Stimulated activated naive CD8-positive, alpha-beta T cell treated with anti-CD3 and anti-CD28 coated beads, Interleukin-15, amount 100 ng/mL, for 72 hours (primary cell): ENCODE data around the gene AP3B1.

Experiments
- ATAC-seq: fragments of 150-1000 bp; cut with Tn5 transposase; 2 replicates; pipeline ENCODE4 v1.10.0; 2021; ENCODE audit warnings: mild to moderate bottlenecking, moderate library complexity
- DNase-seq, 2 donors: peaks; one replicate each; pipeline ENCODE4 v3.0.0; 2021 to 2022
- H3K27ac Mint-ChIP-seq, 2 donors: one replicate each; pipeline ENCODE4 v1.8.0; 2022; ENCODE audit warnings: mild to moderate bottlenecking in 2 of 2, mixed read lengths in 2 of 2, moderate library complexity in 2 of 2
- H3K27me3 Mint-ChIP-seq: one replicate; pipeline ENCODE4 v1.8.0; 2022; ENCODE audit warnings: mixed read lengths
- H3K4me1 Mint-ChIP-seq: one replicate; pipeline ENCODE4 v1.8.0; 2022; ENCODE audit warnings: mild to moderate bottlenecking, mixed read lengths
- H3K4me3 Mint-ChIP-seq, 2 donors: one replicate each; pipeline ENCODE4 v1.8.0; 2022; ENCODE audit warnings: mild to moderate bottlenecking in 2 of 2, mixed read lengths in 2 of 2, moderate library complexity in 1 of 2
- H3K9me3 Mint-ChIP-seq, 2 donors: one replicate each; pipeline ENCODE4 v1.8.0; 2022; ENCODE audit warnings: mixed read lengths in 2 of 2

The AP3B1 gene

GRCh38 chr5:78273436-78273835 lies 21.1 kb downstream of the AP3B1 start:
- ATAC-seq (no peak), DNase-seq (no peak)
- Mint-ChIP-seq H3K4me3 (no peak overlapping the region), H3K4me1 (peaks cover 24% of the 10 kb centered on the region), H3K9me3 (no peaks in the 10 kb centered on the region), H3K27ac (no peak overlapping the region), H3K27me3 (no peaks in the 10 kb centered on the region)

GRCh38 chr5:78271766-78272165 lies 22.7 kb downstream of the AP3B1 start:
- H3K27ac Mint-ChIP-seq = no peak overlapping the region
- no peak overlapping the region for H3K4me3 Mint-ChIP-seq
- no peaks in the 10 kb centered on the region for H3K9me3 Mint-ChIP-seq
- peaks cover 24% of the 10 kb centered on the region for H3K4me1 Mint-ChIP-seq
- DNase-seq = no peak
- H3K27me3 Mint-ChIP-seq = no peaks in the 10 kb centered on the region
- no peak for ATAC-seq

DNA sequence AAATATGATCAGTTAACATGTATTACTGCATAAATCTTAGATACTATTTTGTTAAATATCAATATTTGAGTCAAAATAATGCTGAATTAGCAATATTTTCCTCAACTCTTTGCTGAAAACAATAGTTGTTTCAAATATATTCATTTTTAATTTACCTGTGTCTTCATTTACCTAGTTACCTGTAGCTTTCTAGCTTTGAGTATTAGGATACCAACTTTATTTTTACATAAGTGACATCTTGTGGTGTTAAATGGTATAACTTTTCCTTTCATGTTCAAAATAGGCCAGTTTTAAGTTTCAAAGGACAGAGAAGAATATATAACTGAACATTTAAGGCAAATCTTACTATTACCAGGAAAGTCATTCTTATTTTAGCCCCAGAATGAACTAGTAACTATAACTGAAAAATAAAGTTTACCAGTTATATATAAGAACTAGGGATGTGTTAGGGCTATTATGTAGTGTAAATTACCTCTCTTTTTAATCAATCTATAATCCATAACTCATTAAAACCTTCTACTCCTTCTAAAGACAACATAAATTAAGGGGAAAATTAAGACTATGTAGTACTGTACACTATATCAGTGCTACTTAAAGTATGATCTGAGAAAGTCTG lies 25.3 kb downstream of the AP3B1 start:
- no peak for DNase-seq
- no peaks in the 10 kb centered on the region for H3K9me3 Mint-ChIP-seq
- H3K4me3 Mint-ChIP-seq = no peak overlapping the region
- ATAC-seq = no peak
- peaks cover 24% of the 10 kb centered on the region for H3K4me1 Mint-ChIP-seq
- H3K27me3 Mint-ChIP-seq = no peaks in the 10 kb centered on the region
- no peak overlapping the region for H3K27ac Mint-ChIP-seq

DNA sequence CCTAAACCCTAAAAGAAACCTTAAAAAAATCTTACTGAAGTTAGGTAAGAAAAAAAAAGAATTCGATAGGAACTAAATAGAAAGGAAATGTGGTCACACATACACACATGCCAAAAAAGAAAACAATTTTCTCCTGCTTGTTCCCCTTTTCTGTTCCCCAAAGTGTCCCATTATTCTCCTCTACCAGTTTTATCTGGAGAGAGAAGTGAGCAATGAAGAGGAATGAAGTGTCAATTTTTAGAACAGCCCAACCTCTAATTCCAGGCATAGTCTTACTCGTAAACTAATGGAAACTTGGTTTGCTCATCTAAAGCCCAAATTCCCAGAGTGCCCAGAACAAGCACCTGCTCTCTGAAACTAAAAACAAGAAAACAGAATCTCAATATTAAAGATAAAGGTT lies 26.1 kb downstream of the AP3B1 start:
- Mint-ChIP-seq H3K9me3 (no peaks in the 10 kb centered on the region), H3K4me1 (peaks cover 17% of the 10 kb centered on the region), H3K27me3 (no peaks in the 10 kb centered on the region), H3K27ac (no peak overlapping the region), H3K4me3 (no peak overlapping the region)
- ATAC-seq = no peak
- no peak for DNase-seq

GRCh38 chr5:78265163-78265562 lies 29.3 kb downstream of the AP3B1 start:
- Mint-ChIP-seq H3K4me1 (peaks cover 7% of the 10 kb centered on the region), H3K4me3 (no peak overlapping the region), H3K27ac (peak overlapping the region in 1 of 2 donors; percentile 42), H3K9me3 (peaks cover 0 to 4% of the 10 kb centered on the region in 2 donors), H3K27me3 (no peaks in the 10 kb centered on the region)
- ATAC-seq (no peak), DNase-seq (no peak)

DNA sequence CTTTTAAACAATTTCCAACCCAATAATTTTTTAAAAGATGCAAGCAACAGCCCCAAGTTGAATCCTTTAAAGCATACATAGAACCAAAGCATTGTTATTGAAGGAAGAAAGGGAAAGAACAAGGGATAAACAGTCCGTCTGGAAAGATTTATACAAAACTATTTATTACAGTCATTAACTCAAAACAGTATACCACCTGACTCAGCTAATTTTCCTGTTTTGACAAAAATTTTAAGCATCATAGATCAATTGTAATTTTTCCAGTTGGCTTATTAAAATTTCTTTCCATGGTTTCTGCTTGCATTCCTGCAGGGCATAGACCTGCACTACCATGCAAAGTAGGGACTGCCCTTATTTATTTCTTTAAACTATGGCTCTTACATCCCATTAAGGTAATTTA lies 29.9 kb downstream of the AP3B1 start:
- DNase-seq = no peak
- Mint-ChIP-seq H3K27ac (no peak overlapping the region), H3K9me3 (peaks cover 0 to 4% of the 10 kb centered on the region in 2 donors), H3K27me3 (no peaks in the 10 kb centered on the region), H3K4me3 (no peak overlapping the region), H3K4me1 (peaks cover 7% of the 10 kb centered on the region)
- no peak for ATAC-seq

GRCh38 chr5:78260771-78261170 lies 33.7 kb downstream of the AP3B1 start:
- Mint-ChIP-seq H3K4me3 (no peak overlapping the region), H3K27ac (no peak overlapping the region), H3K4me1 (peaks cover 9% of the 10 kb centered on the region), H3K9me3 (peaks cover 5 to 17% of the 10 kb centered on the region in 2 donors), H3K27me3 (no peaks in the 10 kb centered on the region)
- DNase-seq (no peak), ATAC-seq (no peak)

- DNase-seq (no peak), ATAC-seq (no peak)
- H3K9me3 Mint-ChIP-seq = peaks cover 21 to 34% of the 10 kb centered on the region in 2 donors
- H3K4me3 Mint-ChIP-seq = no peak overlapping the region
- H3K27me3 Mint-ChIP-seq = no peaks in the 10 kb centered on the region
- H3K4me1 Mint-ChIP-seq = peaks cover 24% of the 10 kb centered on the region
- no peak overlapping the region for H3K27ac Mint-ChIP-seq
Measured at GRCh38 chr5:78253201-78253600, 41.3 kb downstream of the AP3B1 start.

DNA sequence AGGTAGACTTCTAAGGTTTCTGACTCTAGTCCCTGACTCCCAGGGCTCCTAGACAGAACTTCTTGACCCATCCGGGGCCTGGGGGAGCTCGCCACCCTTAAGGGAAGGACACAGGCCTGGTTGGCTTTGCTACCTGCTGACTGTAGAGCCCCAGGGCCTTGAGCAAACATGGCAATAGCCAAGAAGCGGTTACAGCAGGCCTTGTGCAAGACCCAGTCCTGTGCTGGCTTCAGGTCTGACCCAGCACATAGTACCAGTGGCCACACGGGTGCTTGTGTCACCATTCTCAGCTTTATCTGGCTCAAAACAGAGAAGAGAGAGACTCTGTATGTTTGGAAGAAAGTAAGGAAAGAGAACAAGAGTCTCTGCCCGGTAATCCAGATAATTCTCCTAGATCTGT lies 41.8 kb downstream of the AP3B1 start:
- DNase-seq = no peak
- no peak overlapping the region for H3K4me3 Mint-ChIP-seq
- H3K9me3 Mint-ChIP-seq = peaks cover 16 to 34% of the 10 kb centered on the region in 2 donors
- no peaks in the 10 kb centered on the region for H3K27me3 Mint-ChIP-seq
- H3K4me1 Mint-ChIP-seq = peaks cover 24% of the 10 kb centered on the region
- H3K27ac Mint-ChIP-seq = no peak overlapping the region
- no peak for ATAC-seq

GRCh38 chr5:78251663-78252284 lies 42.7 kb downstream of the AP3B1 start:
- Mint-ChIP-seq H3K4me1 (peaks cover 24% of the 10 kb centered on the region), H3K27ac (peak overlapping the region in 1 of 2 donors; percentile 71)

DNA sequence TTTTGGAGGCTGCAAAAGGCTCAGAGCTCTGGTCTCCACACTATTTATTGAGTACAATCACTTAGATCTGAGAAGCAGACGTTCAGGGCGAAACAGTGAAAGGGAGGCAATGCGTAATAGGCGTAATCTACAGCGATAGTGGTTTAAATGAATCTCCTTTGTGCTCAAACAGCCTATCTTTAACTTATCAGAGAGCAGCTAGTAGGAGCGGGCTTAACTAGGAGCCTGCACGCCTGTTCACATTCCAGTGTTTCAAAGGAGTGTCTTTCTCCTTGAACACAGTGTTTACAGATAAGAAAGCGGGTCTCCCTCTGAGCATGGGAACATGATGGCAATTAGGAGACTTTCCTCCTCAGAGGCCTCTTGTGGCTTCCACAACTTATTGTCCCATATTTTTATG lies 49.4 kb downstream of the AP3B1 start:
- H3K27ac Mint-ChIP-seq = no peak overlapping the region
- H3K4me1 Mint-ChIP-seq = no peaks in the 10 kb centered on the region
- ATAC-seq (no peak), DNase-seq (no peak)
- H3K27me3 Mint-ChIP-seq = no peaks in the 10 kb centered on the region
- no peak overlapping the region for H3K4me3 Mint-ChIP-seq
- H3K9me3 Mint-ChIP-seq = no peaks in the 10 kb centered on the region

More at GRCh38 chr5:78251663-78252284, 42.7 kb downstream of the AP3B1 start:
- Mint-ChIP-seq H3K9me3 (peaks cover 15 to 34% of the 10 kb centered on the region in 2 donors), H3K4me3 (no peak overlapping the region), H3K27me3 (no peaks in the 10 kb centered on the region)
- no peak for DNase-seq
- no peak for ATAC-seq

DNA sequence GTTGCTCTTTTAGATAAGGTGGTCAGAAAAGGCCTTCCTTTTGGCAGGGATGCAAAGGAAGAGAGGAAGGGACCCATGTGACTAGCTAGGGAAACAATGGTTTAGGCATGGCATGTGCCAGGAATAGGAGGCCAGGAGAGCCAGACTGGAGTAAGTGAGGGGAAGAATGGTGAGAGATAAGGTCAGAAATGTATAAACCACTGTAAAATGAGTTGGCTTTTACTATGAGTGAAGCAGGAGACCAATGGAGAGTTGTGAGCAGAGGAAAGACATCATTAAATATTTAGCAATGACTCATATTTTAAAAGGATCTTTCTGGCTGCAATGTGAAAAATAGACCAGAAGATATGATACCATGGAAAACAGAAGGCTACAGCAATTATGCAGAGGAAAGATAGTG lies 50.9 kb downstream of the AP3B1 start:
- H3K27ac Mint-ChIP-seq = no peak overlapping the region
- ATAC-seq (no peak), DNase-seq (no peak)
- no peaks in the 10 kb centered on the region for H3K9me3 Mint-ChIP-seq
- no peaks in the 10 kb centered on the region for H3K27me3 Mint-ChIP-seq
- no peak overlapping the region for H3K4me3 Mint-ChIP-seq
- no peaks in the 10 kb centered on the region for H3K4me1 Mint-ChIP-seq

GRCh38 chr5:78243091-78243490 lies 51.4 kb downstream of the AP3B1 start:
- Mint-ChIP-seq H3K4me1 (no peaks in the 10 kb centered on the region), H3K27me3 (no peaks in the 10 kb centered on the region), H3K9me3 (no peaks in the 10 kb centered on the region), H3K27ac (no peak overlapping the region), H3K4me3 (no peak overlapping the region)
- ATAC-seq (no peak), DNase-seq (no peak)

GRCh38 chr5:78242001-78242400 lies 52.5 kb downstream of the AP3B1 start:
- H3K27me3 Mint-ChIP-seq = no peaks in the 10 kb centered on the region
- no peak overlapping the region for H3K4me3 Mint-ChIP-seq
- no peak for ATAC-seq
- H3K9me3 Mint-ChIP-seq = no peaks in the 10 kb centered on the region
- no peak overlapping the region for H3K27ac Mint-ChIP-seq
- DNase-seq = no peak
- H3K4me1 Mint-ChIP-seq = no peaks in the 10 kb centered on the region

DNA sequence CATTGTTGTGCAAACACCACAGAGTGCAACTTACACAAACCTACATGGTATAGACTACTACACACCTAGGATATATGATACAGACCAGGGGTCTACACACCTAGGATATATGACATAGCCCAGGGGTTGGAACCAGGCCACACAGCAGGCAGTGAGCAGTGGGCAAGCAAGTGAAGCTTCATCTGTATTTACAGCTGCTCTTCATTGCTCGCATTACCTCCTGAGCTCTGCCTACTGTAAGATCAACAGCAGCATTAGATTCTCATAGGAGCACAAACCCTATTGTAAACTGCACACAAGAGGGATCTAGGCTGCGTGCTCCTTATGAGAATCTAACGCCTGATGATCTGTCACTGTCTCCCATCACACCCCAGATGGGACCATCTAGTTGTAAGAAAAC lies 56.6 kb downstream of the AP3B1 start:
- Mint-ChIP-seq H3K9me3 (no peaks in the 10 kb centered on the region), H3K27ac (no peak overlapping the region), H3K4me1 (no peaks in the 10 kb centered on the region), H3K27me3 (no peaks in the 10 kb centered on the region), H3K4me3 (no peak overlapping the region)
- ATAC-seq = no peak
- DNase-seq = no peak

DNA sequence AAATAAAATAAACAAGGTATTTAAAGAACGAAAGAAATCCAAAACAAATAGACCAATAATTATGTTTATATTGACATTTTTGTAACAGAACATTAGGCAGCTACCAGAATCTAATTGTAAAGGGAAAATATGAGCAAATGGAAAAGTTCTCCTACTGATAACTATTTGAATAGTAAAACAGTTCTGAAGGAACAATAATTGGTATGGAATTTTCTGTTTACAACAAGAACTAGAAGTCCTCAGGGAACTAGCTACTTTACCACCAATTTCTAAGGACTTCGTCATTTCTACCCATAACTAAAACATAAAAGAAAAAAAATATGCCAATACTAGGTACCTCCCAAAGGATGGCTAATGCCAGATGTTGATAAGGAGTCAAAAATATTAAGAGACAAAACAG lies 58.5 kb downstream of the AP3B1 start:
- H3K4me3 Mint-ChIP-seq = no peak overlapping the region
- no peaks in the 10 kb centered on the region for H3K4me1 Mint-ChIP-seq
- ATAC-seq (no peak), DNase-seq (no peak)
- H3K27ac Mint-ChIP-seq = no peak overlapping the region
- H3K9me3 Mint-ChIP-seq = no peaks in the 10 kb centered on the region
- H3K27me3 Mint-ChIP-seq = no peaks in the 10 kb centered on the region

GRCh38 chr5:78235289-78235688 lies 59.2 kb downstream of the AP3B1 start:
- ATAC-seq (no peak), DNase-seq (no peak)
- H3K4me1 Mint-ChIP-seq = no peaks in the 10 kb centered on the region
- no peaks in the 10 kb centered on the region for H3K9me3 Mint-ChIP-seq
- H3K27me3 Mint-ChIP-seq = no peaks in the 10 kb centered on the region
- no peak overlapping the region for H3K27ac Mint-ChIP-seq
- no peak overlapping the region for H3K4me3 Mint-ChIP-seq
